Activated CD8-positive, alpha-beta memory T cell treated with anti-CD3 and anti-CD28 coated beads, Interleukin-2, amount 50 U/mL, for 4 hours (primary cell): ENCODE results near the gene LAYN.

Experiments
- DNase-seq: peaks from one replicate; pipeline ENCODE4 v3.0.0-alpha.2; 2020

The LAYN gene

DNA sequence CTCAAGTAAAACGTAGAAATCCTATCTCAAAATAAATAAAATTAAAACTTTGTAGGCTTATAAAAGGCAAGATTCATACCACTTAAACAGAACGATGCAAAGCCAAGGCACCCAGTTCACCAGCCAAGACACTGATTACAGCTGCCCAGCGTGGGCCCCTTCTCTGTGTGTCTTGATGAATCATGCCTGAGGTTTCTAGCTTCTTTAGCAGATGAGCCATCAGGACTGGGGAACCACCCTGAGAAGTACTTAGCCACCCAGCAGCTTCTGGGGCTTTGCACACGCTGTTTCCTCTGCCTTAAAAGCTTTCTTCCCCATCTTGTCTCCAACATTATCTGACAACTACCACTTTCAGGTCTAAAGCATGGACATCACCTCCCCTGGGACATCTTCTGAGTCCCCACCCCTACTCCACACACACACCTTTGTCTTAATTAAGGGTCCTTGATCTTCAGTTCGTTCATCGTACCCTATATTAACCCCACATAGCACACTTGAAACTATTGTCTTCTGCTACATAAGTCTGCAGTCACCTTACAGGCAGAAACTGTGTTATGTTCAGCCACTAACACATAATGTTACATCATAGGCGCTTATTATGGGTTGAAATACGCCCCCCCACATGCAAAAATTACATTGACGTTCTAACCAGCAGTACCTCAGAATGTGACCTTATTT lies 8.7 kb upstream of the LAYN start:
- DNase-seq: peak; percentile 60

DNA sequence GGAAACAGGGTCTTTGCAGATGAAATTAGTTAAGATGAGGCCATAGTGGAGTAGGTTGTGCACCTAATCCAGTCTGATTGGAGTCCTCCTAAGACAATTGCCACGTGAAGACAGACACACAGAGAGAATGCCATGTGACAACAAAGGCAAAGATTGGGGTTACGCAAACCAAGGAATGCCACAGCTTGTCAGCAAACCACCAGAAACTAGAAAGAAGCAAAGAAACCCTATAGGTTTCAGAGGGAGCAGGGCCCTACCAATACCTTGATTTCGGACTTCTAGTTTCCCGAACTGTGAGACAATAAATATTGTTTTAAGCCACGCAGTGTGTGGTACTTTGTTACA lies 8.2 kb upstream of the LAYN start:
- DNase-seq: no peak

DNA sequence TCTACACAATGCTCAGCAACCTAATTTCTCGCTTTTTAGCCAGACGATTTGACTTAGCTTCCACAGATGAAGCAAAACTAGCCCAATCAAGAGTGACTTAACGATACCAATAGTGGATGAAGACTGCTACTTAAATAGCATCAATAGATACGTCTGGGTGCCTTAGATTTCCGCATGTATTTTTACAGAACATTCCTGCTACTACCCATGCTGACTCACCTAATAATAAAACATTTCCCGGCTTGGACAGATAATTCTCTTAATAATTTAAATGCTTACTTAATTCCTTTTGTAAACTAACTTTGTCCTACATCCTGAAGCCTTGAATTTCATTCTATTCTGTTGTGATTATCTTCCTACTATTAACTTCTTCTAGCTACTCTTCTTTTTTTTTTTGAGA lies 5.2 kb upstream of the LAYN start:
- DNase-seq: no peak

DNA sequence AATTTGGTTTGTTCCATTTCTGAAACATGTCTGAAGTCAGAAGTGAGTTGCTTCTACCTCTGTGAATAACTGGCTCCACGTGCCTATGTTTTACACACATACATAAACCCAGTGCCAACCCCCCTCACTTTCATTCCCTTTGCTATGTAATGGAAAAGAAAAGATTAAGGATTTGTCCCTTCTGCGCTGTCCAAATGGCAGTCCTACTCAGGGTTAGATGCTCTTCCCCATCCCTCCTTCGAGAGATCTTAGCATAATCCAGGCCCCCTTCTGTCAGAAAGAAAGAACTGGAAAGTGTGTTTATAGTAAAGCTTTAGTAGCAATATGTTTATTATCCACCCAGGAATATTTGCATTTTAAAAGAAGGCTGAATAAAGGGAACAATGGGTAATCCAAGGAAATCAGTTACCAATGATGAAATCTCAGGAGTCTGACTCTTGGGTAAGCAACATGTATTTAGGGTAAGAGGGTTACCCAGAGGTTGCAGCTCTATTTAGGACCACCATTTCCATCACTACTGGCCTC lies 3.1 kb upstream of the LAYN start:
- no peak for DNase-seq

DNA sequence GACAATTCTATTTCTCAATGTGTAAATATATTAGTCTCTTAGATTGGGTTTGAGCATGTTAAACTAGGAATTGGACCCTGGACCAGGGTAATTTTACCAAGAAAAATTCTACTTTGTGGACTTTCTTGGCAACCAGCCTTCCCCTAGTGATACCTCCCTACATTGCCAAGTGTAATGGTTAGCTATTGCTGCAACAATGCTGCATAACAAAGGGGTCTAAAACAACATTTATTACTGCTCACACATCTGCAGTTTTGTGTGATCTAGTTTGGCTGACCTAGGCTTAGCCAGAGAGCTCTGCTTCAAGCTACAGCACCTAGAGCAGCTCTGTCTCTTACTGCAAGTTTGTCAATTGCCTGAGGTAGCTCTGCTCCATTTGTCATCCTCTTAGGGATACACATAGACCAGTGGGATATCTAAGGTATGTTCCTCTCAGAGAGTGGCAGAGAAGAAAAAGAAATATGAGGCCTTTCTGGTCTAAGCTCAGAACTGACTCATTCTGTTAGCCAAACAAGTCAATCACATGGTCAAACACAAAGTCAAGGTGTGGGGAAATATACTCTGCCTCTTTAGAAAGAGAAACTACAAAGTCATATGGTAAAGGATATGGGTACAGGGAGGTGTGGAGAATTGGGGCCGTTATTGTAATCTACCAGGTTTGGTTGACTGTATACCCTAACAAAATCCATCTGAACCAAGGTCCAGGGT lies 2.0 kb upstream of the LAYN start:
- no peak for DNase-seq

DNA sequence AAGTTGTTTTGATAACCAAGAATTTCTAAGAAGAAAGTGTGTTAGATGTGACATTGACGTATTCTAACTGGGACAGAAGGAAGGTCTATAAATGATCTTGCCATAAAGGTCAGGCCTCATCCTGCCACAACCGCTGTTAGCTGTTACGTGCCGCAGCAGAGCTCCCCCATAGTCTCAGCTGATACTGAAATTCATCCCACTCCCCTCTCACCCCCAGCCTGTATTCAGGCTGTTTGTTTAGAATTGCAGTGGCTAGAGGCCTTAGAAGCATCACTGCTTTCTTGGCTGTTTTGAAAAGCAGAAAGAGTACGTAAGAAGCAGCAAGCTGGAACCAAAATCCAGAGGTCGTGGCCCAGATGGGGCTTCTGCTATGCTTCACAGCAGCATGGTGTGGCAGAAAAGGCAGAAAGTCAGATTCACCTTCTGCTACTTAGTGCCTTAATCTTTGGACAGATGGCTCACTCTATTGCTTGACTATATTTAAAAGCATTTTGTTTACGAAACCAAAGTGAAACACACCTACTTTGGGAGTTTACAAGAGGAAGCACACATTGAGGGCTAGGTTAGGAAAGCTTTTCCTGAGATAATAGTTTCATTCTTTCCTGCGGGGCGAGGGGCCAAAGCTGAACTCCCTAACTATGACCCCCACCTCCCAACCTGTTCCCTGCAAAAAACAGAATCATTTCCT lies 950 bp upstream of the LAYN start:
- DNase-seq: peak; percentile 56

DNA sequence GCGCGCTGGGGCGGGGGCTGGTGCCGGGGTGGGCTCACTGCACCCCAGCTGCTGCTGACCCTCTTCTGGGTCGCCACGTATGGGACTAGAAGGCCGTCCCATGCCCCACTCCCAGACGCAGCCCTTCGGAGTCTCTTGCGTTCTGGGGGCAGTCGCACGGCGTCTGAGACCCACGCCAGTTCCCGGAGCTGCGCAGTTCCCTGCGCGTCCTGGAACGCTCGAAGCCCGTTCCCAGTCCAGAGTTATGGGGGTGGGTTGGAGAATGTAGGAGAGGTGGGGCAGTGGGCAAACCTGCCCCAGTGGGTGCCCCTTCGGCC lies 375 bp downstream of the LAYN start:
- DNase-seq: no peak

DNA sequence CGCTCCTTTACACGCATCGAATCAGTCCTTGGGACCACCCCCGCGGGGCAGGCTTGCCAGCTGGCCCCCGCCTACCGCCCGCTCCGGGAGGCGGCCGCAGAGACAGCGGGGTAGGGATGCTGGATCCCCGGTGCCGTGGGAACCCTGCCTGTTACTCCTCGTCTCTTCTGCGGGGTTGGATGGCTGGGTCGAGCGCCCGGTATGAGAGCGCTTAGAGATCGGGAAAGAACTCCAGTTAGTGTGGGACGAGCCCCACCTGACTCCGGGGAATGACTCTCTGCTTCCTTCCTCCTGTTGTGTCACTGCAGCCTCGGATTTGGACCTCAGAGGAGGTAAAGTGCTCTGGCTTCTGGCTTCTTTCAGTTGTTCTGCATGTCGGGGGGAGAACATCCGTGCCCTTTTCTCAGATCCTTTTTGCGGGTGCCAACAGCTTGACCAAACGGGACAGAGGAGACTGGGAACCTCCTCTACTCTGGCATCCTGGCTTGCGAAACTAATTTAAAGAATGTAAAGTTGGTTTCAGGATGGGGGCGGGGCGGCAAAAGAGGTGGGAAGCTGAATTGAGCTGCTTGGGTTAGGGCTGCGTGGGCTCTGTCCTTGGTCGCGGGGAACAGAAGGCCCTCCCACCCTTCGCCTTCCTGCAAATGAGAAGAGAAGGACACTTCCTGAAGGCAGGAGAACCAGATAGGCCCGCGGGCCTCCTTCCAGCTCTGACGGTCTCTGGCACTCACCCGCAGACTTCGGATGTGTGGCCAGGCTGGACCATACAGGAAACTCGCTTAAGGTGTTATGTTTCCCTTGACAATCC lies 938 bp downstream of the LAYN start:
- peak; percentile 22 for DNase-seq

DNA sequence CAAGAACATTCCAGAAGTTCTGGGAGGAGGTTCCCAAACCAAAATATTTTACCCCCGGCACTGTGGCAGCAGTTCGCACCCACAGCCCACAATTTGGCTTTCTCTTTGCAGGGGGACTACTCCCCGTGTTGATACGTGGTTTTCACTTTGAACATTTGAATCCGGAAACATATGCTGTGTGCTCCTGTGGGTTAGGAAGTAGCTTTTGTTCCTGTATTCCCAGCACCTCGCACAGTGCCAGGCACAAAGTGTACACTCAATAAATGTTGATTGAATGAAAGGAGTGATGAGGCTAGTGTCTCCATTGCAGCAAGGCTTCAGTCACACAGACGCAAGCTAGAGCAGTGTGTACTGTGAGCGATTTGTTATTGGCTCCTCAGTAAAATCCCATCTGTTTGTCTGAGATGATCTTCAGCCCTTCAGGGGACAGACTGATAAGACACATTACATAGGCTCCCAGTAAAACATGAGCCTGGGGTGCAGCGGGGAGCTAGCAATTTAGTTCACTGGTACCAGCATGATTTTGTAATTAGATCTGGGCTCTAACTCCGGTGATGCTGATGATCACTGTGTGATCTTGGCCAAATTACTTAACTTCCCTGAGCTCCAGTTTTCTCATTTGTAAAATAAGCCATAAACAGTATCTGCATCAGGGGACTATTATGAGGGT lies 2.2 kb downstream of the LAYN start:
- DNase-seq: no peak

DNA sequence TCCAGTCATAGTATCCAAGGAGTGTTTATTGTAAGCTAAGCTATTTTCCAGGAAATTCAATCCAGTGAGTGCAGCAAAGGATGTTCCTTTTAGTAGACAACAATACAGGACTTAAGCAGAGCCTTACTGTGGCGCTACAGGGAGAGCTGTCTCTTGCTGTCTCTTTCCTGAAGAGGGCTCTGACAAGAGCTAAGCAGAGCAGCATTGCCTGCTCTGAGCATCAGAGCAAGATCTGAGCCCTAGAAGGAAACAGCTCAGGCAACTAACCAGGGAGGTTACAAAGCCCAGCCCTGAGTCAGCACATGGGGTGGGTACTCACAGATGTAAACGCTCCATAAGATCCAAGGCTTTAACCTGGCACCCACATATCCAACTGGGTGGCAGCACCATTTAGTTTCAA lies 8.0 kb downstream of the LAYN start:
- DNase-seq: no peak

DNA sequence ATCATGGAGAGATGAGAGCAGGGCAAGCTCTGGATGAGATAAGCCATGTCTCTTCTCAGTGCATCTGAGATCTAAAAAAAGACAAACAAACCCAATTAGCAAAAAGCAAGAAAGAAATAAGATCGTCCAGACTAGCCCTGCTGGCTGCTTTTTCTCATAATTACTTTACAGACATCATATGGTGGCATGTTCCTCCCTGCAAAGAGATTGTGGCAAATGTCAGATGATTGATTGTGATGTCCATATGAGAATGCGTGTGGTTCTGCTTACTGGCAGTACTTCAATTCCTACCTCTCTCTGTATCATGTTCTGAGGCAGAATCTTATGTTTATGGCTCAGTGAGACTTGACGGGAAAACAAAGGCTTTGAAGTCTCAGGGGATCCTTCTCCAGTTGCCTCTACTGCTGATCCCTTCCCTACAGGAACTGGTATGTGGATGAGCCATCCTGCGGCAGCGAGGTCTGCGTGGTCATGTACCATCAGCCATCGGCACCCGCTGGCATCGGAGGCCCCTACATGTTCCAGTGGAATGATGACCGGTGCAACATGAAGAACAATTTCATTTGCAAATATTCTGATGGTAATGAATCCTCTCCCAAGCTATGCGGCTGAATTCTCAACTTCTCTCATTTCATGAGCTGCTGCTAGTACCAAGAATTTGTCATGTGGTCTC lies 8.8 kb downstream of the LAYN start:
- no peak for DNase-seq

DNA sequence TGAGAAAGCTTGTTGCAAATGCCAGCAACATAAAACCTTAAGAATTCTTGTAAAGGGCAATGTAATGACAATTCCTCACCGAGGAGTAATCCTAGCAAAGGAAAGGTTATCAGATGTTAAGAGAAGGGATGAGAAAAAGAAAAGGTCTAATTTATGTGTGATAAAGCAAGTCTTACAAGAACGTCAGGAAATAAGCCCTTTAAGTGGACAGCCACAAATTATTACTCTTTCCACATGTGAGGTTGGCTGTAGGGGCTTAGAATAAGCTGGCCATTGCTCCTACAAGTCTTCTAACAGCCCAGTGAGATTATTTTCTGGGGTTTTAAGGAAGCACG lies 9.3 kb downstream of the LAYN start:
- no peak for DNase-seq

DNA sequence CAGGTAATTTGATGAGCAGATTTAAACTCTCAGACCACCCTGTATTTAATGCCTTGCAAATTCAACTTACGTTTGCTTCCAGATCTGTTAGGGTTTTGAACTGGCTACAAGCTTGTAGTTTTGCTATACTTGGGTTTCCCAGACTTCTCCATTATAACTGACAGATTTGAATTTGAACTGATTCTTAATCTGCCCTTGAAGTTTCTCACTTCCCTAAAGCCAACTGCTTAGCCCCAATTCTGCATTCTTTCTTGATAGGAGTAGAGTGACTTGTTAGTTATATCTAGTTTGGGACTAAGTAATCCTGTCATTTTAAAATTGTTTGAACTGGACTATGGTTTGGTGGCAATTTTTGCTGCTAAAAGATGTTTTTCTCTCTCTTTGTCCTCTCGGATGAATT lies 9.7 kb downstream of the LAYN start:
- no peak for DNase-seq

DNA sequence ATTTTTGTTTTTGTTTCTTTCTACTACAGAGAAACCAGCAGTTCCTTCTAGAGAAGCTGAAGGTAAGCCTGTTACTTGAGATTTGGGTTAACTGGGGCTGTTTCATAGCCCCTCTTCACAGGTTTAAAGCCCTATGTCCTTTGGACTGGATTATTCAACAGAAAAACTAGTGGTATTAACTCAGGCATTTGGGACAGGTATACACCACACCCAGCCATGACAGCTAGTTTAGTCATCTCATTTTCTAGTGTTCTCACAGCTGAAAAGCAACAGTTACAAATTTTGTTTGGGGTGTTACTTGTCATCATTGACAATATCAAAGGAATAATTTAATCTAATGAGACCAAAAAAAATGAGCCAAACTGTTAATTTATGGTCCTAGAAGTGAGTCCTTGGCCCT lies 14.0 kb downstream of the LAYN start:
- DNase-seq: no peak

DNA sequence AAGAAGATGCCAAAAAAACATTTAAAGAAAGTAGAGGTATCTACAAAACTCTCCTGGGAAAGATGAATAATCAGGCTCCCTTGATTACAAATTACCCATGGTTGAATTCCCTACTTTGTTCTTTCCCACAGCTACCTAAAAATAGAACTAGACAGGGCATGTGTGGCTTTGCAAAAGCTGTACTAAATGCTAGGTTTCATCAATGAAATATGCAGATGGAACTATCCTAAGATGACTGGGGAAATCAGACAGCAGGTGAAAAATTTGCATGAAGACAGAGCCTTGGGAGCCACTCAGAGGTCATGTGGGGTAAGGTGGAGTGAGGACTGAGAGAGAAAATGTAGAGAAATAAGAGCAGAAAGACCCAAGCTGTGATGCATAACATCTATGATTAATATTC lies 14.7 kb downstream of the LAYN start:
- no peak for DNase-seq

DNA sequence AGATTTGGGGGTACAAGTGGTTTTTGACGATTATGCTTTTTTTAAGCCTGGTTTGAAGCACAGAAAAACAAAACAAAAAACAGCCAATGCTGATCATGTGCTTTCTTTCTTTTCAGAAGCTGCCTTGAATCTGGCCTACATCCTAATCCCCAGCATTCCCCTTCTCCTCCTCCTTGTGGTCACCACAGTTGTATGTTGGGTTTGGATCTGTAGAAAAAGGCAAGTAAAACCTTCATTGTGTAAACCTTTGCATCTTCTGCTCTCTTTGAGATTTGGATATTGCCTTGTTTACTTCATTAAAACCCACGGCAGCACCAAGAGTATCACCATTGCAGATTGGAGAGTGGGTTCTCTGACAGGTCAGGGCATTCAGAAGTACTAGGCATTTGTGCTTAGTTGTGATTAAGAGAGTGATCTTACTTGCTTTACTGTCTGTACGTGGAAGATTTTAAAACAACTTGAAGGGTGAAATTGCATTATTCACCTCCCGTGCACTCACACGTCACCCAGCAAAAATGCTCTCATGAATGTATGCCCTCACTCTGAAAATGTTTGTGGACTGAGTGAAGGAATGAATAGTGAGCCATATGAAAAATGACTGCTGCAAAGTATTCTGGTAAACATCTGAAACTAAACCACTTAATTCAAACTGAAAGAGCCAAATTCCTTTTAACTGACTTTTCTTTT lies 17.0 kb downstream of the LAYN start:
- DNase-seq: no peak

DNA sequence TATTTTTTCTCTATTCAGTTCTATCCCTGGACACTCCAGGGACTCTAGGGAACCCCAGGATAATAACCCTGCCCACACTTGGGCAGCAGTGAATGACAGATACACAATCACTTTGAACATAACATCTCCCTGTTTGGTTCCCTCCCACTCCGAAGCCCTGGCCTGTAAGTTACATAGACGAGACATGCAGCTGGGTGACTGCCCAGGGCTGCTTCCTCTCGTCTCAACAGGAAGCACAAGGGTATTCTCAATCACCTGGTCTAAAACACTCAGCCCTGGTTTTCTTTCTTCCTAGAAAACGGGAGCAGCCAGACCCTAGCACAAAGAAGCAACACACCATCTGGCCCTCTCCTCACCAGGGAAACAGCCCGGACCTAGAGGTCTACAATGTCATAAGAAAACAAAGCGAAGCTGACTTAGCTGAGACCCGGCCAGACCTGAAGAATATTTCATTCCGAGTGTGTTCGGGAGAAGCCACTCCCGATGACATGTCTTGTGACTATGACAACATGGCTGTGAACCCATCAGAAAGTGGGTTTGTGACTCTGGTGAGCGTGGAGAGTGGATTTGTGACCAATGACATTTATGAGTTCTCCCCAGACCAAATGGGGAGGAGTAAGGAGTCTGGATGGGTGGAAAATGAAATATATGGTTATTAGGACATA lies 19.4 kb downstream of the LAYN start:
- no peak for DNase-seq

DNA sequence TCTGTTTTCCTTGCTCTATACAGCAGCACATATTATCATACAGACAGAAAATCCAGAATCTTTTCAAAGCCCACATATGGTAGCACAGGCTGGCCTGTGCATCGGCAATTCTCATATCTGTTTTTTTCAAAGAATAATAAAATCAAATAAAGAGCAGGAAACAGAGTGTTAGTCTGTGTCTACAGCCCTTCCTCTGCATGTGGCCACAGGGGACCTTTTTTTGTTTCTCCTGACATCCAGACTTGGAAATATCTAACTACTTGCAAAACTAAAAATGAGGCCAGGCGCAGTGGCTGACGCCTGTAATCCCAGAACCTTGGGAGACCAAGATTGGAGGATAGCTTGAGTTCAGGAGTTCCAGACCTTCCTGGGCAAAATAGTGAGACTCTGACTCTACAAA lies 20.3 kb downstream of the LAYN start:
- DNase-seq: no peak

DNA sequence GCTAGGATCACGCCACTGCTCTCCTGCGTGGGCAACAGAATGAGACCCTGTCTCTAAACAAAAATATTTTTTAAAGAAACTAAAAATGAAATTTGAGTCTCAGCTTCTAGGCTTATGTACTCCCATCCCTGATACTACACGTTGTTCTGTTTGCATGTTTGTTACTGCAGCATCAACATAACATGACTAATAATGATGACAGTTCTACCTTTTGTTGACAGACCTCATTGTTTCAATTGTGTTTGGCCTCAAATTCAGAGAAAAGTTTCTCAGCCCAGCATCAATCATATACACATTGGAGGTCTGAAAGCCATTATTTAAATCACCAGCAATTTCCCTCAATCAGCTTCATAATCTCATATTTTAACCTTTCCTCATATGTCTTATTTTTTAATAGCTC lies 20.8 kb downstream of the LAYN start:
- no peak for DNase-seq

DNA sequence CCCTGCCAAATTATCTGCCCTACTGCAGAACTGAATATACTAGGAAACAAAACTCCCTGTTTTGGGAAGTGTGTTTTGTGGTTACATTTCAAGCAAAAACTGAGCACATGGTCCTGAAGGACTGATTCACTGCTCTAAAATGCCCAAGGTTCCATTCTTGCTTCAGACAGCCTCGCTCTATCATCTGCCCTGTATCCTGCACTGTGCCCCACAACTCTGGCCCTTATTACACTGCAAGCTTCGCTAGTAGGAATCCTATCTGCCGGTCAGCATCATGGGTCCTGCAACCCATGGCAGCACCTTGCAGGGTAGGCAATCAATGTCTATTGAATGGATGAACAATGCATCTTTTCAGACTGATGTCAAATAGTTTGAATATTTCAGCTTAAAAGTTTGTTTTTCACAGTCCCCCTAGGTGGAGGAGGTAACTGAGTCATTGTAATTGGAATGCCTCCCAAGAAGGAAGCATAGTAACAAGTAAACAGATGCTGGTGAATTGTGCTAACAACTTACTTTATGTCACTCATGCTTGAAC lies 21.3 kb downstream of the LAYN start:
- no peak for DNase-seq
